Uterus (tissue), 4 donors: ENCODE results near the gene ALDH8A1. TPM values are rescaled to one million over a fixed set of nuclear protein-coding genes. Genes with fewer than 3 reads are reported as not detected.

Experiments used
- DNase-seq, 2 donors: peaks; one replicate each; pipeline ENCODE4 v3.0.0-alpha.2; 2019 to 2020
- H3K27ac ChIP-seq, 2 donors: fragments of 200-600 bp; sonication (generic); 1 replicate in 1 of 2; 2 replicates in 1 of 2; pipeline ENCODE4 v1.5.1; 2016 to 2018
- H3K27me3 ChIP-seq, 2 donors: fragments of 200-600 bp; sonication (generic); one replicate each; pipeline ENCODE4 v1.5.1; 2018 to 2019; ENCODE audit warnings: control low read depth in 1 of 2
- H3K36me3 ChIP-seq, 2 donors: fragments of 200-600 bp; sonication (generic); one replicate each; pipeline ENCODE4 v1.5.1; 2019; ENCODE audit warnings: control low read depth in 1 of 2
- H3K4me1 ChIP-seq, 2 donors: fragments of 200-600 bp; sonication (generic); one replicate each; pipeline ENCODE4 v1.5.1; 2018 to 2019; ENCODE audit warnings: control low read depth in 1 of 2
- H3K4me3 ChIP-seq, 2 donors: fragments of 200-600 bp; sonication (generic); 1 replicate in 1 of 2; 2 replicates in 1 of 2; pipeline ENCODE4 v1.5.1; 2018 to 2019; ENCODE audit warnings: mild to moderate bottlenecking in 1 of 2
- H3K9me3 ChIP-seq, 2 donors: fragments of 200-600 bp; sonication (generic); one replicate each; pipeline ENCODE4 v1.5.1; 2019; ENCODE audit warnings: control low read depth in 1 of 2
- CTCF ChIP-seq, 4 experiments: fragments of 200-600 bp in 2 of 4; fragments of 450-650 bp in 2 of 4; sonication (generic) in 2 of 4; IDR thresholded peaks; one replicate each; pipeline ENCODE4 v1.5.1; 2016 to 2019; ENCODE audit warnings: antibody characterized with exemption in 4 of 4, mild to moderate bottlenecking in 2 of 4, moderate library complexity in 1 of 4
- POLR2A ChIP-seq, 2 donors: fragments of 450-650 bp; IDR thresholded peaks; one replicate each; pipeline ENCODE4 v1.6.1; 2016; ENCODE audit warnings: antibody characterized with exemption in 2 of 2, mild to moderate bottlenecking in 1 of 2, moderate library complexity in 1 of 2
- intact Hi-C: fragments of 100-400 bp; cut with DNase I; formaldehyde crosslinking; loops from one replicate; pipeline ENCODE4 v1.15.1; 2023; ENCODE audit warnings: low total_unique reads
- total RNA-seq, 4 donors: library from RNA; depleted of rRNA in 3 of 4; stranded (reverse); fragments of >200 nt in 3 of 4; gene quantifications; one replicate each; pipeline versions ENCODE4 v1.1.0 to v1.2.4, GENCODE V29; 2014 to 2023
- donor health status: DM: yes; HTN: yes; CAD: no.

Gene ALDH8A1
- total RNA-seq, 4 donors from 2014 or later, result 0.55 to 1.4 TPM; not detected in 2

GRCh38 chr6:134896910-134897309 is 53.0 kb downstream of the ALDH8A1 start:
- Histone ChIP-seq H3K27ac (no peak overlapping the region), H3K36me3 (no peaks in the 10 kb centered on the region), H3K27me3 (no peaks in the 10 kb centered on the region), H3K4me3 (no peak overlapping the region), H3K4me1 (no peaks in the 10 kb centered on the region), H3K9me3 (no peaks in the 10 kb centered on the region)
- DNase-seq, result no peak
- intact Hi-C loops, result no loop called here
- no peak for TF ChIP-seq POLR2A (IDR thresholded peaks at IDR 0.05)
- no peak for TF ChIP-seq CTCF (IDR thresholded peaks at IDR 0.05)

DNA sequence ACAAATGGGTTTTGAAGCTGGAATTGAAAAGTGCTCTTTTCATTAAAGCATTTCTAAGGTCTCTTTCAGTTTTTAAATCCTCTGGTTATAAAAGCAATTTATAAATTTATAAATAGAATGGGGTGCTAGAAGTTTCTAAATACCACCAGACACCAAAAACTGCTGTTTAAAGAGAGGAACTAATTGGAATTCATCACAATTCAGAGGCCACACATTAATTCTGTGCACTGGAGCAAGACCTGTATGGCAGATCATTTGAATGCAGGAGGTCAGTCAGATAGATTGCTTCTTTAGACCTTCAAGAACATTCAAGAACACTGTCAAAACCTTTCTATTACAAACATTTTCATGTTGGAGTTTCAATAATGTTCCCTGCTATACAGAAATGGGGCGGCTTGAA is 55.1 kb downstream of the ALDH8A1 start:
- intact Hi-C loops, result no loop called here
- H3K4me3 ChIP-seq, result no peak overlapping the region
- no peak overlapping the region for H3K27ac ChIP-seq
- H3K27me3 ChIP-seq, result no peaks in the 10 kb centered on the region
- H3K9me3 ChIP-seq, result no peaks in the 10 kb centered on the region
- H3K4me1 ChIP-seq, result no peaks in the 10 kb centered on the region
- no peaks in the 10 kb centered on the region for H3K36me3 ChIP-seq
- no peak for TF ChIP-seq POLR2A (IDR thresholded peaks at IDR 0.05)
- no peak for TF ChIP-seq CTCF (IDR thresholded peaks at IDR 0.05)
- DNase-seq, result no peak

DNA sequence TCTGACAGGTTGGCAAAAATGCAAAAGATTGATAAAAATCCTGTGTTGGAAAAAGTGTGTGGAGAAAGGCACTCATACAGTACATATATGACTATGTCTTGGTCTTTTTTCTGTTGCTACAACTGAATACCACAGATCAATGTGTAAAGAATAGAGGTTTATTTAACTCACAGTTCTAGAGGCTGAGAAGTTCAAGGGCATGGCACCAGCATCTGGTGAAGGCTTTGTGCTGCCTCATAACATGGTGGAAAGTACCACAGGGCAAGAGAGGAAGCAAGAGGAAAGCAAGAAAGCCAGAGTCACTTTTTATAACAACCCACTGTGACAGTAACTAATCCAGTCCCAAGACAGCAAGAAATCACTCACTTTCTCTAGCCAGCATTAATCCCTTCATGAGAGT is 57.5 kb downstream of the ALDH8A1 start:
- Histone ChIP-seq H3K27me3 (no peaks in the 10 kb centered on the region), H3K4me3 (no peak overlapping the region), H3K9me3 (no peaks in the 10 kb centered on the region), H3K27ac (no peak overlapping the region), H3K4me1 (no peaks in the 10 kb centered on the region), H3K36me3 (no peaks in the 10 kb centered on the region)
- TF ChIP-seq CTCF (IDR thresholded peaks at IDR 0.05), result no peak
- TF ChIP-seq POLR2A (IDR thresholded peaks at IDR 0.05), result no peak
- DNase-seq, result no peak
- intact Hi-C loops, result no loop called here

GRCh38 chr6:134891633-134892032 is 58.3 kb downstream of the ALDH8A1 start:
- Histone ChIP-seq H3K27ac (no peak overlapping the region), H3K36me3 (no peaks in the 10 kb centered on the region), H3K4me1 (no peaks in the 10 kb centered on the region), H3K27me3 (no peaks in the 10 kb centered on the region), H3K4me3 (no peak overlapping the region), H3K9me3 (no peaks in the 10 kb centered on the region)
- intact Hi-C loops, result no loop called here
- TF ChIP-seq POLR2A (IDR thresholded peaks at IDR 0.05) (no peak), CTCF (IDR thresholded peaks at IDR 0.05) (no peak)
- no peak for DNase-seq

DNA sequence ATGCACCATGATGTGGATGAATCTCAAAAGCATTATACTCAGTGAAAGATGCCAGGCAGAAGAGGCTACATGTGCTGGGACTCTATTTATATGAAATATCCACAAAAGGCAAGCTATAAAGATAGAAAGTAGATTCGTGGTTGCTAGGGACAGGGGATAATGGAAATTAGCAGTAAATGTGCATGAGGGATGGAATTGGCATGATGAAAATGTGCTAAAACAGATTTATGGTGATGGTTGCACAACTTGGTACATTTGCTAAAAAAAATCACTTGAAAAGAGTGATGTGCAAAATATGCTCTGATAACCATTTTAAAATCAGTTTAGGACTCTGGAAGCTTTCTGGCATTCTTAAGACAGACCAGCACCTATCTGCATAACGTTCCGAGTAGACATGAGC is 61.6 kb downstream of the ALDH8A1 start:
- intact Hi-C loops, result loop anchor here (10.0 kb wide), 1 partner anchor 714 kb away; no protein-coding TSS in a partner anchor
- Histone ChIP-seq H3K27ac (no peak overlapping the region), H3K4me3 (no peak overlapping the region), H3K27me3 (no peaks in the 10 kb centered on the region), H3K4me1 (no peaks in the 10 kb centered on the region), H3K36me3 (no peaks in the 10 kb centered on the region), H3K9me3 (no peaks in the 10 kb centered on the region)
- DNase-seq, result no peak
- TF ChIP-seq CTCF (IDR thresholded peaks at IDR 0.05) (no peak), POLR2A (IDR thresholded peaks at IDR 0.05) (no peak)
